ENCODE measurements around the gene PCSK9.

DNA sequence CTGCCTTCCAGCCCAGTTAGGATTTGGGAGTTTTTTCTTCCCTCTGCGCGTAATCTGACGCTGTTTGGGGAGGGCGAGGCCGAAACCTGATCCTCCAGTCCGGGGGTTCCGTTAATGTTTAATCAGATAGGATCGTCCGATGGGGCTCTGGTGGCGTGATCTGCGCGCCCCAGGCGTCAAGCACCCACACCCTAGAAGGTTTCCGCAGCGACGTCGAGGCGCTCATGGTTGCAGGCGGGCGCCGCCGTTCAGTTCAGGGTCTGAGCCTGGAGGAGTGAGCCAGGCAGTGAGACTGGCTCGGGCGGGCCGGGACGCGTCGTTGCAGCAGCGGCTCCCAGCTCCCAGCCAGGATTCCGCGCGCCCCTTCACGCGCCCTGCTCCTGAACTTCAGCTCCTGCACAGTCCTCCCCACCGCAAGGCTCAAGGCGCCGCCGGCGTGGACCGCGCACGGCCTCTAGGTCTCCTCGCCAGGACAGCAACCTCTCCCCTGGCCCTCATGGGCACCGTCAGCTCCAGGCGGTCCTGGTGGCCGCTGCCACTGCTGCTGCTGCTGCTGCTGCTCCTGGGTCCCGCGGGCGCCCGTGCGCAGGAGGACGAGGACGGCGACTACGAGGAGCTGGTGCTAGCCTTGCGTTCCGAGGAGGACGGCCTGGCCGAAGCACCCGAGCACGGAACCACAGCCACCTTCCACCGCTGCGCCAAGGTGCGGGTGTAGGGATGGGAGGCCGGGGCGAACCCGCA lies at the start of gene PCSK9:
- TF ChIP-seq, protein P1, sequence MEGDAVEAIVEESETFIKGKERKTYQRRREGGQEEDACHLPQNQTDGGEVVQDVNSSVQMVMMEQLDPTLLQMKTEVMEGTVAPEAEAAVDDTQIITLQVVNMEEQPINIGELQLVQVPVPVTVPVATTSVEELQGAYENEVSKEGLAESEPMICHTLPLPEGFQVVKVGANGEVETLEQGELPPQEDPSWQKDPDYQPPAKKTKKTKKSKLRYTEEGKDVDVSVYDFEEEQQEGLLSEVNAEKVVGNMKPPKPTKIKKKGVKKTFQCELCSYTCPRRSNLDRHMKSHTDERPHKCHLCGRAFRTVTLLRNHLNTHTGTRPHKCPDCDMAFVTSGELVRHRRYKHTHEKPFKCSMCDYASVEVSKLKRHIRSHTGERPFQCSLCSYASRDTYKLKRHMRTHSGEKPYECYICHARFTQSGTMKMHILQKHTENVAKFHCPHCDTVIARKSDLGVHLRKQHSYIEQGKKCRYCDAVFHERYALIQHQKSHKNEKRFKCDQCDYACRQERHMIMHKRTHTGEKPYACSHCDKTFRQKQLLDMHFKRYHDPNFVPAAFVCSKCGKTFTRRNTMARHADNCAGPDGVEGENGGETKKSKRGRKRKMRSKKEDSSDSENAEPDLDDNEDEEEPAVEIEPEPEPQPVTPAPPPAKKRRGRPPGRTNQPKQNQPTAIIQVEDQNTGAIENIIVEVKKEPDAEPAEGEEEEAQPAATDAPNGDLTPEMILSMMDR (IDR thresholded peaks at IDR 0.05; ENCODE audit: low read length), result no peak
- no peak for TF ChIP-seq EZH2 (IDR thresholded peaks at IDR 0.05; ENCODE audit: borderline replicate concordance, low read length)

Measured in OCI-LY1 (cell line).